ENCODE measurements around the gene TNFRSF8. TPM values are rescaled to one million over a fixed set of nuclear protein-coding genes. Genes with fewer than 3 reads are reported as not detected.

TNFRSF8 gene
- total RNA-seq, 1 donor from 2014 or later: 0.18 TPM

- DNase-seq (ENCODE audit: extremely low read depth, low read depth, low spot score): no peak
Measured at GRCh38 chr1:12185036-12185917, 122.2 kb downstream of the TNFRSF8 start.

GRCh38 chr1:12185918-12186678 lies 123.0 kb downstream of the TNFRSF8 start:
- no peak for DNase-seq (ENCODE audit: extremely low read depth, low read depth, low spot score)

- no peak for DNase-seq (ENCODE audit: extremely low read depth, low read depth, low spot score)
Measured at GRCh38 chr1:12186679-12186985, 123.5 kb downstream of the TNFRSF8 start.

- DNase-seq (ENCODE audit: extremely low read depth, low read depth, low spot score): no peak
Measured at GRCh38 chr1:12188115-12188514, 125.0 kb downstream of the TNFRSF8 start.

- no peak for DNase-seq (ENCODE audit: extremely low read depth, low read depth, low spot score)
Measured at GRCh38 chr1:12188657-12189327, 125.7 kb downstream of the TNFRSF8 start.

GRCh38 chr1:12189328-12189682 lies 126.2 kb downstream of the TNFRSF8 start:
- DNase-seq (ENCODE audit: extremely low read depth, low read depth, low spot score): no peak

- DNase-seq (ENCODE audit: extremely low read depth, low read depth, low spot score): no peak
Measured at GRCh38 chr1:12191242-12192032, 128.3 kb downstream of the TNFRSF8 start.

Other genes starting within 250 kb of the TNFRSF8 start
- gene NPPA, start 215.5 kb upstream of the TNFRSF8 start, total RNA-seq: not detected in 2 replicates
- gene NPPB, start 204.4 kb upstream of the TNFRSF8 start, total RNA-seq: 0.34 and 1.5 TPM in 2 replicates
- gene KIAA2013, start 136.9 kb upstream of the TNFRSF8 start, total RNA-seq: 117 and 120 TPM in 2 replicates
- 626 and 680 TPM in 2 replicates for gene PLOD1, start 128.6 kb upstream of the TNFRSF8 start, total RNA-seq
- gene MFN2, start 82.9 kb upstream of the TNFRSF8 start, total RNA-seq: 61.1 and 63.8 TPM in 2 replicates
- 38.2 and 47.6 TPM in 2 replicates for gene MIIP, start 43.8 kb upstream of the TNFRSF8 start, total RNA-seq
- gene TNFRSF1B, start 103.7 kb downstream of the TNFRSF8 start, total RNA-seq: 11.0 and 31.9 TPM in 2 replicates
- 24.8 and 36.8 TPM in 2 replicates for gene VPS13D, start 166.7 kb downstream of the TNFRSF8 start, total RNA-seq